Measurements from ENCODE around the gene IGF2R. TPM values are rescaled to one million over a fixed set of nuclear protein-coding genes. Genes with fewer than 3 reads are reported as not detected.

IGF2R gene
- total RNA-seq, 4 donors from 2014 or later = 56.6 to 134 (median 108) TPM

GRCh38 chr6:159960485-159960884, 8.4 kb upstream of the IGF2R start:
- intact Hi-C loops (cut with DNase I; ENCODE audit: low total_unique reads) = no loop called here

GRCh38 chr6:159961528-159961927, 7.4 kb upstream of the IGF2R start:
- Histone ChIP-seq H3K36me3 (no peaks in the 10 kb centered on the region), H3K4me1 (peaks cover 12 to 14% of the 10 kb centered on the region in 2 donors), H3K4me3 (no peak overlapping the region), H3K27ac (no peak overlapping the region), H3K9me3 (no peaks in the 10 kb centered on the region), H3K27me3 (no peaks in the 10 kb centered on the region)
- ATAC-seq (no peak), DNase-seq (no peak)
- intact Hi-C loops (cut with DNase I; ENCODE audit: low total_unique reads) = no loop called here
- TF ChIP-seq CTCF (IDR thresholded peaks at IDR 0.05 in 4 of 5, conservative IDR thresholded peaks at IDR 0.05 in 1 of 5) = no peak
- TF ChIP-seq POLR2A (IDR thresholded peaks at IDR 0.05) = no peak
- in situ Hi-C loops (cut with MboI; ENCODE audit: low sequenced_read_pairs in 4 of 4) = loop anchor here in 1 of 4 donors (25.0 kb wide), 1 partner anchor 274 kb away; the partner anchor contains the start of gene SOD2

More at GRCh38 chr6:159960485-159960884, 8.4 kb upstream of the IGF2R start:
- in situ Hi-C loops (cut with MboI; ENCODE audit: low sequenced_read_pairs in 4 of 4) = loop anchor here in 1 of 4 donors (25.0 kb wide), 1 partner anchor 273 kb away; the partner anchor contains the start of gene SOD2
- Histone ChIP-seq H3K27me3 (no peaks in the 10 kb centered on the region), H3K9me3 (no peaks in the 10 kb centered on the region), H3K27ac (peak overlapping the region; percentile 39 to 59 (median 46)), H3K4me1 (peaks cover 12 to 14% of the 10 kb centered on the region in 2 donors), H3K36me3 (no peaks in the 10 kb centered on the region), H3K4me3 (no peak overlapping the region)
- ATAC-seq (no peak), DNase-seq (no peak)
- TF ChIP-seq POLR2A (IDR thresholded peaks at IDR 0.05) (no peak), CTCF (IDR thresholded peaks at IDR 0.05 in 4 of 5, conservative IDR thresholded peaks at IDR 0.05 in 1 of 5) (no peak)

GRCh38 chr6:159963111-159963510, 5.8 kb upstream of the IGF2R start:
- intact Hi-C loops (cut with DNase I; ENCODE audit: low total_unique reads) (no loop called here), in situ Hi-C loops (cut with MboI; ENCODE audit: low sequenced_read_pairs in 4 of 4) (loop anchor here in 1 of 4 donors (25.0 kb wide), 1 partner anchor 276 kb away; the partner anchor contains the start of gene SOD2)
- H3K4me3 ChIP-seq = no peak overlapping the region
- ATAC-seq (no peak), DNase-seq (no peak)
- H3K27ac ChIP-seq = no peak overlapping the region
- no peaks in the 10 kb centered on the region for H3K36me3 ChIP-seq
- H3K27me3 ChIP-seq = no peaks in the 10 kb centered on the region
- TF ChIP-seq CTCF (IDR thresholded peaks at IDR 0.05 in 4 of 5, conservative IDR thresholded peaks at IDR 0.05 in 1 of 5) (no peak), POLR2A (IDR thresholded peaks at IDR 0.05) (no peak)
- peaks cover 13 to 16% of the 10 kb centered on the region in 2 donors for H3K4me1 ChIP-seq
- no peaks in the 10 kb centered on the region for H3K9me3 ChIP-seq

GRCh38 chr6:159964046-159964445, 4.8 kb upstream of the IGF2R start:
- no peak overlapping the region for H3K4me3 ChIP-seq
- no peaks in the 10 kb centered on the region for H3K27me3 ChIP-seq
- H3K36me3 ChIP-seq = no peaks in the 10 kb centered on the region
- no peaks in the 10 kb centered on the region for H3K9me3 ChIP-seq
- no peak overlapping the region for H3K27ac ChIP-seq
- intact Hi-C loops (cut with DNase I; ENCODE audit: low total_unique reads) = no loop called here
- TF ChIP-seq POLR2A (IDR thresholded peaks at IDR 0.05) = no peak
- no peak for TF ChIP-seq CTCF (IDR thresholded peaks at IDR 0.05 in 4 of 5, conservative IDR thresholded peaks at IDR 0.05 in 1 of 5)
- in situ Hi-C loops (cut with MboI; ENCODE audit: low sequenced_read_pairs in 4 of 4) = loop anchor here in 1 of 4 donors (25.0 kb wide), 1 partner anchor 277 kb away; the partner anchor contains the start of gene SOD2
- peaks cover 17 to 19% of the 10 kb centered on the region in 2 donors for H3K4me1 ChIP-seq
- DNase-seq = no peak
- ATAC-seq = no peak

GRCh38 chr6:159966339-159966738, 2.5 kb upstream of the IGF2R start:
- TF ChIP-seq CTCF (IDR thresholded peaks at IDR 0.05 in 4 of 5, conservative IDR thresholded peaks at IDR 0.05 in 1 of 5) = no peak
- no peak for TF ChIP-seq POLR2A (IDR thresholded peaks at IDR 0.05)
- H3K4me1 ChIP-seq = peaks cover 20% of the 10 kb centered on the region in 2 donors
- H3K36me3 ChIP-seq = no peaks in the 10 kb centered on the region
- DNase-seq = no peak
- intact Hi-C loops (cut with DNase I; ENCODE audit: low total_unique reads) = no loop called here
- in situ Hi-C loops (cut with MboI; ENCODE audit: low sequenced_read_pairs in 4 of 4) = loop anchor here in 1 of 4 donors (25.0 kb wide), 1 partner anchor 279 kb away; the partner anchor contains the start of gene SOD2
- no peak overlapping the region for H3K27ac ChIP-seq
- H3K9me3 ChIP-seq = no peaks in the 10 kb centered on the region
- H3K4me3 ChIP-seq = no peak overlapping the region
- H3K27me3 ChIP-seq = no peaks in the 10 kb centered on the region
- no peak for ATAC-seq

Data from gastrocnemius medialis (tissue), 4 donors.